Left forelimb (tissue), 1 donor: ENCODE measurements around the gene BRMS1.
A peak's percentile ranks its signal among the peaks of the same experiment; 100 is the strongest.
"Not testable (repeated sequence)": the region's sequence is repeated elsewhere in the genome, so short reads cannot be mapped to it uniquely, and the experiment has no call there.

Source experiments
- DNase-seq: peaks from one replicate; pipeline ENCODE4 v3.0.0-alpha.2; 2018; ENCODE audit warnings: low spot score

Gene BRMS1

GRCh38 chr11:66363187-66363601 lies 18.3 kb upstream of the BRMS1 start:
- DNase-seq: no peak

GRCh38 chr11:66362481-66363147 lies 17.7 kb upstream of the BRMS1 start:
- DNase-seq: no peak

- DNase-seq: no peak
Observed at GRCh38 chr11:66361502-66361941, 16.6 kb upstream of the BRMS1 start.

GRCh38 chr11:66360406-66361073 lies 15.6 kb upstream of the BRMS1 start:
- no peak for DNase-seq

DNA sequence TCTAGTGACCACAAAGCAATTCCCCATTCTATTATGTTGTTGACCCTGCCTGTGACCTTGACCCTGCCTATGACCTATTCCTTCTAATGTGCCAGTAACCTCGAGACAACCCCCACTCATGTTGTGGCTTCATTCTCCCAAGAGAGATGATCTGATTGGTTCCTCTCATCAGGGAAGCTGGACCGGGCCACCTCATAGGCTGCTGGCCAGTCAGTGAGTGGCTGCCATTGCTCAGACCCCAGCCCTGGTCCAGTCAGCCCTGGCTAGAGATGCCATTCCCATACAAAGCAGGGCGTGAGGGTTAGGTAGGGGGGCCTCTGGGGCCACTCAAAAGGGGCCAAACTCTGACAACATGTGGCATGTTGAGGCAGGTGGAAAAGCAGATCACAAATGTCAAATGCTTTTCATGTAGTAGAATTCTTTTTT lies 14.8 kb upstream of the BRMS1 start:
- DNase-seq: no peak

DNA sequence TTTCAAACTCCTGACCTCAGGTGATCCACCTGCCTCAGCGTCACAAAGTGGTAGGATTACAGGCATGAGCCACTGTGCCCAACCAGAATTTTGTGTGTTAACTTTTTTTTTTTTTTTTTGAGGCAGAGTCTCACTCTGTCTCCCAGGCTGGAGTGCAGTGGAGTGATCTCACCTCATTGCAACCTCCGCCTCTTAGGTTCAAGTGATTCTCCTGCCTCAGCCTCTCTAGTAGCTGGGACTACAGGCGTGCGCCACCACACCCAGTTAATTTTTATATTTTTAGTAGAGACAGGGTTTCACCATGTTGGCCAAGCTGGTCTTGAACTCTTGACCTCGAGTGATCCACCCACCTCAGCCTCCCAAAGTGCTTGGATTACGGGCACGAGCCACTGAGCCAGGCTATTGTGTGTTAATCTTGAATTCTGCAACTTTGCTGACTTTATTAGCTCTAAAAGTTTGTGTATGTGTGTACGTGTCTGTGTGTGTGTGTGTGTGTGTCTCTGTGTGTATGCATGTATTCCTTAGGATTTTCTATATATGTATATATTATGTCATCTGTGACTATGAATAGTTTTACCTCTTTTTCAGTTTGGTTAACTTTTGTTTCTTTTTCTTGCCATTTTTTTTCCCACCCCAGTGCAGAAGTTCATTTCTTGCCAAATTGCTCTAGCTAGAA lies 5.8 kb upstream of the BRMS1 start:
- not testable (repeated sequence) for DNase-seq

DNA sequence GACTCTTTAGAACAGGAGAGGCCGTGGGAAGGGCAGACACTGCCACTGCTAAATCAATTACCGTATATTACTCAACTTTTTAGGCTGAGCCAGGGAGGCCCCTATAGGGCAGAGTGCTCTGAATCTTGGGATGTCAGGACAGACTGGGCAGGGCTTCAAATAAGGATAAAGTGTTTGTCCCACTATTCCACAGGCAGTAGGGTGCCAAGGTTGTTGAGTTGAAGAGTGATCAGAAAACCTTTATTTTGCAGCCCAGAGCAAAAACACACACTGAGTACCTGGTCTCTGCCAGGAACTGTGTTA lies 4.1 kb upstream of the BRMS1 start:
- DNase-seq: no peak

- DNase-seq: peak; percentile 92
Observed at GRCh38 chr11:66347425-66348276, 2.7 kb upstream of the BRMS1 start, which contains the start of gene B4GAT1. B4GAT1 (minus strand) TSS chr11:66347629; CDS start chr11:66347545, 84 bp downstream.

DNA sequence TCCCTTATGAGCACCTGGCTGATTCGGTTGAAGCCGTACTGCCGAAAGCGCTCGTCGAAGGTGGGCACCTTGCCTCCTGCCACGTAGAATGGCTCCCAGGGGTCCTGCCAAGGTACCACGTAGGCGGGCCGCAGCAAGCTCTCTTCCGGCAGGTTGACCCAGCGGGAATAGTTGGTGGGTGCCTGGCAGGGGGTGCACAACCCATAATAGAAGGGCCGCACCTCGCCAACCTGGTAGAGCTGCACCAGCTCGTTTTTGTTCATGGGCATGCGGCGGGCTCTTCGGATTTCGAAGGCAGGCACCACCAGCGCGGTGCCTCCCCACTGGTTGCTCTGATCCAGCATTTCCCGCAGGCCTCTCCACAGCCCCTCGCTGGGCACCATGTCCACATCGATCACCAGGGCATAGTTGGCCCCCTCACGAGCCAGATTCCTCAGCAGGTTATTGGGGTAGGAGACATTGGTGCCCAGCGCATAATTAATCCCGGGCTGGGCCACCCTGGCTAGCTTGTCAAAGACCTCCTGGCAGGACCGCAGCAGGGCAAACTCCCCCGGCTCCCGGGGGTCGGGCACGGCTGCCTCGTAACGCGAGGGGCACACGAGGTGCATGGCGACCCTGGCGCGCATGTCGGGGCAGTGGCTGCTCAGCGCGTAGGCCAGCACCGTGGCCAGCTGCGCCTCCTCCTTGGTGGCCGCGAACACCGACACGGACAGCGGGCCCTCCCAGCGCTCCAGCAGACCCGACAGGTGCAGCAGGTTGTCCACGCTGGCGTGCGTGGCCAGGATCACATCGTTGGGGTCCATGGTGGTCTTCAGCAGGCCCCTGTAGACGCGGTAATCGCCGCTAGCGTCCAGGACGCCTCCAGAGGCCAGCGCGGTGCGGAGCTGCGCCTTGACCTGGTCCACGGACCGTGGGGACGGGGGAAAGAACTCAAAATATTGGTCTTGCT lies 1.8 kb upstream of the BRMS1 start:
- DNase-seq: no peak

DNA sequence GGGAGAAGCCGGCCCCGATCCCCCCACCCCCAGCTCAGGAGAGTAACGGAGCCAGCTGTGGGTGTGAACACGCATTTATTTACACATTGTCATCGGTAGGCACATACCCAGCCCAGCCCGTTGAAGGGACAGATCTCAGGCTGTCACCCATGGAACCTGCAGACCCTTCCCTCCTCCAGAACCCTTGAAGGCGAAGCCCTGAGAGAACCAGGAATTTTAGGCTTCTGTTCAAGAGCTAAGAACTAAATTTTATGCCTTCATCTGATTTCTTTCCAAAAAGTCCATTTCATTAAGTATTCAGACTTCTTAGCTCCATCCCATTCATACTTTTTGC lies 379 bp upstream of the BRMS1 start:
- no peak for DNase-seq

- DNase-seq: no peak
Observed at GRCh38 chr11:66343176-66343575, 1.7 kb downstream of the BRMS1 start.

DNA sequence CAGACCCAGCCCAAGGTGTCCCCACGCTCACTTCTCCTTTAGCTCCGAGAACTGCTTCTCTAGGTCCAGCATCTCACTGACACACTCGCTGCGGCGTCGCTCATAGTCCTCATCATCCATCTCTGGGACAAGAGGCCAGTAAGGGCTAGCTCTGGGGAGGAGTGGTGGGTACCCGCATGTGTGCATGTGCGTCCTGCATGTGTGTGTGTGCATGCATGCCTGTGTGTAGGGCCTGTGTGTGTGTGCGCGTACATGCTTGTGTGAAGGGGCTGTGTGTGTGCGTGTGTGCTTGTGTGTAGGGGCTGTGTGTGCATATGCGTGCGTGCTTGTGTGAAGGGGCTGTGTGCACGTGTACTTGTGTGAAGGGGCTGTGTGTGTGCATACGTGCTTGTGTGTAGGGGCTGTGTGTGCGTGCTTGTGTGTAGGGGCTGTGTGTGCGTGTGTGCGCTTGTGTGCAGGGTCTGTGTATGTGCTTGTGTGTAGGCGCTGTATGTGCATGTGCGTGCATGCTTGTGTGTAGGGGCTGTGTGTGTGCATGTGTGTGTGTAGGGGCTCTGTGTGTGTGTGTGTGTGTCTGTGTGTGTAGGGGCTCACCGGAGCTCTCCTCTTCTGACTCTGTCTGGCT lies 3.3 kb downstream of the BRMS1 start:
- DNase-seq: no peak

- DNase-seq: no peak
Observed at GRCh38 chr11:66340596-66341501, 4.1 kb downstream of the BRMS1 start.

DNA sequence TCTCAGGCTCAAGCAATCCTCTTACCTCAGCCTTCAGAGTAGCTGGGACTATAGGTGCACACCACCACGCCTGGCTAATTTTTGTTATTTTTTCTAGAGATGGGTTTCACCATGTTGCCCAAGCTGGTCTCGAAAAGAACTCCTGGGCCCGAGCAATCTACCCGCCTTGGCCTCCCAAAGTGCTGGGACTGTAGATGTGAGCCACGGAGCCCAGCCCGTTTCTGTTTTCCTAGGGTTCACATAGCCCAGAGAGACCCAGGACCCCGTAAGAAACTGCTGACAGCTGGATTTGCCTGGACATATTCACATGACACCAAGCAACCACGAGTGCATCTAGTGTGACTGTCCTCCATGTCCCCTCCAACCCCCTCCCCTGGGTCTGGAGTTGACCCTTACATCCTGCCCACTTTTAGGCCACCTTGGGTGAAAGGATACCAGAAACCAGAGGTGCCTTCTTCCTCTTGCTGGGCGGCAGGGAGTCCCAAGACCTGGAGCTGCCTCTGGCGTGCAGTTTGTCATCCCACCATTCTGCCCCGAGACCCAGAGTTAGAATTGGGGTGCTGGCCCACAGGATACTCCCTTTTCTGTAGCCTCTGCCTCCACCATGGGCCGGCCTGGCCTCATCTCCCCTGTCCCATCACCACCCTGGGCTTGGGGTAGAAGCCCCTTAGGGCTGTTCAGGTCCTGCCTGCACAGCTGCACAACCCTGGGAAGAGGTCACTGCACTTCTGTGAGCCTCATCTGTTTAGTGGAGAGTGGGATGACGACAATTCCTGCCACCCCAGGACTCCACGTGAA lies 5.0 kb downstream of the BRMS1 start:
- no peak for DNase-seq

DNA sequence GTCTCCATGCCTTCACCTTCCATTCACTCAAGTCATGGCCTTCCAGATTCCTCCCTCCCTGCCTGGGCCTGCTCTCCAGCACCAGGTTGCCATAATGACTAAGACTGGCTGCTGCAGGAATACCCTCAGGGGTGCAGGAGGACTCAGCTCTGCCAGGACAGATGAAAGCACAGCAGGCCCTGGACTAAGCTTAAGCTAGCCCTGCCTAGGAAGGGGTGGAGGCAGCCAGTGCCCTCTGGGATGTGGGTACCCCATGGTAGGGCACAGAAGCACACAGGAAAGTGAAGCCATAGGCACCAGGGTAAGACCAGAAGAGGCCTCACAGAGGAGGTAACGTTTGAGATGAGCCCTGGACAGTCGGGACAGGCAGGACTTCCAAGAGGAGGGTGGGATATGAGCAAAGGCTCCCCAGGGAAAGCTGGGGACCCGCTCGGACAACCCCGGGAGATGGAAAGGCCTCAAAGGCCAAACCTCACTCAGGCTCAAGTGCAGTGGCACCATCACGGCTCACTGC lies 5.7 kb downstream of the BRMS1 start:
- DNase-seq: no peak

GRCh38 chr11:66338276-66339161 lies 6.4 kb downstream of the BRMS1 start:
- no peak for DNase-seq

DNA sequence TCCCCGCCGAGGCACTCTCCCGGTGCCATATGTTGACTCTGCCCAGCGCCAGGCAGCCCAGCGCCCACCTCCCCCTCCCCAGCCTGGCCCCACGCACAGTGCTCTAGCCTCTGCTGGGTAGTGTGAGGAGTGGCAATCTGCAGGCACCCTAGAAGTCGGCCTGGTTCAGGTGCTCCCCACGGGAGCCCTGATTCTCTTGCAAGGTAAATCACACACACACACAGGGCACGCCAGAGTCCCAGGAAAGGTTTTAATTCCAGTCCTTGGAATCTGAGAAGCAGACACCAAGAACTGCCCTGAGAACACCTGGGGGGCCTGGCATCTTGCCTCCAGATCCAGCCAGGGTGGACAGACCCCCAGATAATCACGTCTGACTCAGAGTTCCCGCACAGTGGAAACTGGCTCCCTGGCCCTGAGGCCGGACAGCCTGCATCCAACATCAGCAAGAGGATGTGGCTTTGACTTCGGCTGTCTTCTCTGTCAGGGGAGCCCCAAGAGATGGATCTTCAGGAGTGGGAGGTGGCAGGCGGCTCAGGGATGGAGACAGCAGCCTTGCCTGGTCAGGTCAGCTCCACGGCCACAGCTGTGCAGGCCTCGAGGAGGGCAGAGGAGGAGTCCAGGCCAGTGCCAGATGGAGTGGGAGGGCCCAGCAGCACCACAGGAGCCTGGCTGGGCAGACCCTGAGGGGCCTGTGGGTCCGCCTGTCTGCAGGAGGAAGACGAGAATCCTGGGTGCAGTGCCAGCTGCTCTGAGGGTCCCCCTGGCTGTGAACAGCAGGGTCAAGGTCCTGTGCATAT lies 7.6 kb downstream of the BRMS1 start:
- no peak for DNase-seq
